Hepatocyte (in vitro differentiated cells): Measurements from ENCODE around the gene F12. TPM values are rescaled to one million over a fixed set of nuclear protein-coding genes. Genes with fewer than 3 reads are reported as not detected.

Experiments used
- DNase-seq: peaks from one replicate; pipeline ENCODE4 v3.0.0-alpha.2; 2016; ENCODE audit warnings: low spot score
- H2AFZ ChIP-seq: fragments of 200-600 bp; sonication (generic); 2 replicates; pipeline ENCODE4 v1.6.0; 2016; ENCODE audit warnings: antibody characterized with exemption, mild to moderate bottlenecking
- H3K27ac ChIP-seq: fragments of 200-600 bp; sonication (generic); 2 replicates; pipeline ENCODE4 v1.5.1; 2016; ENCODE audit warnings: mild to moderate bottlenecking
- H3K27me3 ChIP-seq: fragments of 200-600 bp; sonication (generic); 2 replicates; pipeline ENCODE4 v1.6.1; 2016
- H3K36me3 ChIP-seq: fragments of 200-600 bp; sonication (generic); replicated peaks from 2 replicates; pipeline ENCODE4 v1.5.1; 2016; ENCODE audit warnings: low read depth; ENCODE audit not compliant: insufficient read depth
- H3K4me1 ChIP-seq: fragments of 200-600 bp; sonication (generic); 2 replicates; pipeline ENCODE4 v1.5.1; 2016; ENCODE audit warnings: mild to moderate bottlenecking, moderate library complexity; ENCODE audit not compliant: insufficient read depth
- H3K4me2 ChIP-seq: fragments of 200-600 bp; sonication (generic); 2 replicates; pipeline ENCODE4 v1.6.0; 2016
- H3K4me3 ChIP-seq: fragments of 200-600 bp; sonication (generic); 2 replicates; pipeline ENCODE4 v1.5.1; 2016; ENCODE audit warnings: mild to moderate bottlenecking
- H3K79me2 ChIP-seq: fragments of 200-600 bp; sonication (generic); 2 replicates; pipeline ENCODE4 v1.6.0; 2017; ENCODE audit warnings: mild to moderate bottlenecking
- H3K9me2 ChIP-seq: fragments of 200-600 bp; sonication (generic); replicated peaks from 2 replicates; pipeline ENCODE4 v1.6.0; 2017; ENCODE audit warnings: mild to moderate bottlenecking; ENCODE audit not compliant: insufficient read depth
- H3K9me3 ChIP-seq: fragments of 200-600 bp; sonication (generic); 2 replicates; pipeline ENCODE4 v1.5.1; 2016; ENCODE audit warnings: low read depth, mild to moderate bottlenecking
- H4K20me1 ChIP-seq: fragments of 200-600 bp; sonication (generic); 2 replicates; pipeline ENCODE4 v1.6.0; 2016; ENCODE audit warnings: mild to moderate bottlenecking; ENCODE audit not compliant: insufficient read depth, poor library complexity, severe bottlenecking
- EZH2 ChIP-seq: fragments of 200-600 bp; sonication (generic); IDR thresholded peaks from 2 replicates; pipeline ENCODE4 v1.6.1; 2016; ENCODE audit warnings: antibody characterized with exemption, mild to moderate bottlenecking, borderline replicate concordance
- EZH2phosphoT487 ChIP-seq: fragments of 200-600 bp; sonication (generic); IDR thresholded peaks from one replicate; pipeline ENCODE4 v1.6.1; 2018; ENCODE audit warnings: antibody characterized with exemption, mild to moderate bottlenecking, low read depth, moderate library complexity; ENCODE audit not compliant: unreplicated experiment, severe bottlenecking
- WGBS: methylation state at CpG from one replicate; pipeline ENCODE4 v1.1.6; 2016; ENCODE audit warnings: low lambda C conversion rate; ENCODE audit errors: missing lambda C conversion rate; 5-methylcytosine and 5-hydroxymethylcytosine counted together
- polyA plus RNA-seq: library from polyadenylated mRNA; unstranded; fragments of >200 nt; fragmentation: Nextera tagmentation; extraction: Ambion mirVana; gene quantifications from 2 replicates; pipeline ENCODE4 v1.2.1, GENCODE V29; 2016
- total RNA-seq: library from RNA; depleted of rRNA; stranded (reverse); fragments of >200 nt; gene quantifications from 2 replicates; pipeline ENCODE4 v1.2.3, GENCODE V29; 2014
- TF ChIP-seq, protein P1 (sequence below): fragments of 200-600 bp; sonication (generic); IDR thresholded peaks from 2 replicates; pipeline ENCODE4 v1.5.1; 2016; ENCODE audit warnings: antibody characterized with exemption, mild to moderate bottlenecking; ENCODE audit not compliant: poor library complexity

Gene F12
- total and polyA plus RNA-seq, 2 experiments from 2014 or later: 18.2 to 46.6 TPM

DNA sequence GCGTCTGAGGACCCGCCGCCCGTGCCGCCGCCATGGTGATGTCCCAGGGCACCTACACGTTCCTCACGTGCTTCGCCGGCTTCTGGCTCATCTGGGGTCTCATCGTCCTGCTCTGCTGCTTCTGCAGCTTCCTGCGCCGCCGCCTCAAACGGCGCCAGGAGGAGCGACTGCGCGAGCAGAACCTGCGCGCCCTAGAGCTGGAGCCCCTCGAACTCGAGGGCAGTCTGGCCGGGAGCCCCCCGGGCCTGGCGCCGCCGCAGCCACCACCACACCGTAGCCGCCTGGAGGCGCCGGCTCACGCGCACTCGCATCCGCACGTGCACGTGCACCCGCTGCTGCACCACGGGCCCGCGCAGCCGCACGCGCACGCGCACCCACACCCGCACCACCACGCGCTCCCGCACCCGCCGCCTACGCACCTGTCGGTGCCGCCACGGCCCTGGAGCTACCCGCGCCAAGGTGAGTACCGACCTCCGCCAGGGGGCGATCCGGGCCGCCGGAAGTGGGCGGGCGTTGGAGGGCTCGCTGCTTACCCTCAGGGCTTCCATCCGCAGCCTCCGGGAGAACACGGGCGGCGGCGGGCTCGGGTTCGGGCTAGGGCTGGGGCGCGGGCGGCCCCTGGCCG is 45.8 kb upstream of the F12 start:
- TF ChIP-seq, protein P1, sequence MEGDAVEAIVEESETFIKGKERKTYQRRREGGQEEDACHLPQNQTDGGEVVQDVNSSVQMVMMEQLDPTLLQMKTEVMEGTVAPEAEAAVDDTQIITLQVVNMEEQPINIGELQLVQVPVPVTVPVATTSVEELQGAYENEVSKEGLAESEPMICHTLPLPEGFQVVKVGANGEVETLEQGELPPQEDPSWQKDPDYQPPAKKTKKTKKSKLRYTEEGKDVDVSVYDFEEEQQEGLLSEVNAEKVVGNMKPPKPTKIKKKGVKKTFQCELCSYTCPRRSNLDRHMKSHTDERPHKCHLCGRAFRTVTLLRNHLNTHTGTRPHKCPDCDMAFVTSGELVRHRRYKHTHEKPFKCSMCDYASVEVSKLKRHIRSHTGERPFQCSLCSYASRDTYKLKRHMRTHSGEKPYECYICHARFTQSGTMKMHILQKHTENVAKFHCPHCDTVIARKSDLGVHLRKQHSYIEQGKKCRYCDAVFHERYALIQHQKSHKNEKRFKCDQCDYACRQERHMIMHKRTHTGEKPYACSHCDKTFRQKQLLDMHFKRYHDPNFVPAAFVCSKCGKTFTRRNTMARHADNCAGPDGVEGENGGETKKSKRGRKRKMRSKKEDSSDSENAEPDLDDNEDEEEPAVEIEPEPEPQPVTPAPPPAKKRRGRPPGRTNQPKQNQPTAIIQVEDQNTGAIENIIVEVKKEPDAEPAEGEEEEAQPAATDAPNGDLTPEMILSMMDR: peak; percentile 65
- TF ChIP-seq EZH2 (no peak), EZH2phosphoT487 (no peak)
- peaks cover 16% of the 10 kb centered on the region for H3K4me1 ChIP-seq
- no peaks in the 10 kb centered on the region for H3K79me2 ChIP-seq
- peak overlapping the region; percentile 82 for H2AFZ ChIP-seq
- peak overlapping the region; percentile 62 for H3K4me3 ChIP-seq
- no peaks in the 10 kb centered on the region for H3K36me3 ChIP-seq
- H3K9me3 ChIP-seq: no peaks in the 10 kb centered on the region
- H3K27ac ChIP-seq: peak overlapping the region; percentile 95
- H3K4me2 ChIP-seq: peak overlapping the region; percentile 97
- peaks cover 17% of the 10 kb centered on the region for H4K20me1 ChIP-seq
- WGBS: 1% methylated on average over 50 of the region's 80 CpGs
- no peaks in the 10 kb centered on the region for H3K27me3 ChIP-seq
- no peaks in the 10 kb centered on the region for H3K9me2 ChIP-seq
- DNase-seq: peak; percentile 94

DNA sequence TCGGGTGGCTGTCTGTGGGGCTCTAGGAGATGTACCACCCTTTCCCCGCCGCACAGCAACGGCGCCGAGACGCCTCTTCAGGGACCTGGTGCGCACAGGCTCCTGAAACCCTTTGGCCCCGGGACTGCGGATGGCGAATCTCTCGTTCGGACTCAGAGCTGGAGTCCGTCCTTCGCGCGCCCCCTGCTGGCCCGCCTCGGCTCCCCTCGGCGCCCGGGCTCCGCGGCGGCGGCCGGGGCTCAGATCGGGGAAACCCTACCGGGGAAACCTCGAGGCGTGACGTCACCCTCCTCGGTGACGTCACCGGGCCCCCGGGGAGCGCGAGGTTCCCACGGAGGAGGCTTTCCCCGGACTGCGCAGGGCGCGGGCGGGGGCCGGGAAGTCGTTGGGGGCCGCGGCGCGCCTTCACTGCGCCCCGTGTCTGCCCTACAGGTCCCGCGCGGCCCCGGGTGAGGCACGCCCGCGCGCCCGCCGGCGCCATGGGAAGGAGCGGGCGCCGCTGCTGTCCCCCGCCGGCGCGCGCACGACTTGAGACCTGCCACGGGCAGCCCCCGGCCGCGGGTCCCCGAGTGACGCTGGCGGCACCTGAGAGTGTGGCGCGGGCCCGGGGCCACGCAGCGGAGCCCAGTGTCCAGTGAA is 45.2 kb upstream of the F12 start:
- Histone ChIP-seq H3K36me3 (no peaks in the 10 kb centered on the region), H3K4me3 (peak overlapping the region; percentile 62), H3K9me3 (no peaks in the 10 kb centered on the region), H3K27ac (peak overlapping the region; percentile 95), H3K9me2 (no peaks in the 10 kb centered on the region), H3K4me2 (peak overlapping the region; percentile 97), H2AFZ (peak overlapping the region; percentile 59), H3K79me2 (no peaks in the 10 kb centered on the region), H3K4me1 (peaks cover 16% of the 10 kb centered on the region), H3K27me3 (no peaks in the 10 kb centered on the region), H4K20me1 (peaks cover 14% of the 10 kb centered on the region)
- DNase-seq: peak; percentile 96
- WGBS: 2% methylated on average over 56 of the region's 84 CpGs
- TF ChIP-seq, protein P1: peak; percentile 98
- TF ChIP-seq EZH2: no peak

DNA sequence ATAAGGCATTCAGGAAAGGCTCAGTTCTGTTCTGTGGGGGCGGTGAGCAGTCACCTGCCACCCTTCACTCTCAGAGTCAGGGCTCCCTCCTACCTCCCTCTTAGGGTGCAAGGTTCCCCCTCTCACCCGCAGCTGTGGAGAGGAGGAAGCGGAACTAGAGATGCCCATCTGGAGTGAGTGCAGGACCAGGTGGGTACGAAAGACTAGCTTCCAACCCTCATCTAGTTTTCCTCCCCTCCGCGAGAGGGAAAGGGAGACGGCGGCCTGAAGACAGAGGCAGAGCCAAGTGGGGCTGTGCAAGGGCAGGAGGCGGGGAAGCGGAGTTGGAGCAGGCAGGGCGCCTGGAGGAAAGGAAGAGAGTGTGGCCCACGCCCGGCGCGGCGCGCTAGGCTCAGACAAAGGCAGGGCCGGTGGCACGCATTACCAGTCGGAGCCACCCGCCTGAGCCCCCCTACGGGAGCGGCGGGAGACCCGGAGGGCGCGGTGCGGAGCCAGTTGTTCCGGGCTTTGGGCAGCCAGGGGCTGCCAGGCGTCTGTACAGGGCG is 44.6 kb upstream of the F12 start:
- no peaks in the 10 kb centered on the region for H3K9me3 ChIP-seq
- H3K27me3 ChIP-seq: no peaks in the 10 kb centered on the region
- peak overlapping the region; percentile 56 for H2AFZ ChIP-seq
- no peaks in the 10 kb centered on the region for H3K36me3 ChIP-seq
- H3K79me2 ChIP-seq: no peaks in the 10 kb centered on the region
- H3K9me2 ChIP-seq: no peaks in the 10 kb centered on the region
- peaks cover 14% of the 10 kb centered on the region for H4K20me1 ChIP-seq
- DNase-seq: peak; percentile 61
- H3K4me1 ChIP-seq: peaks cover 16% of the 10 kb centered on the region
- 15% methylated on average over 29 of the region's 31 CpGs for WGBS
- peak overlapping the region; percentile 97 for H3K4me2 ChIP-seq
- TF ChIP-seq EZH2: no peak
- TF ChIP-seq, protein P1: no peak
- TF ChIP-seq EZH2phosphoT487: no peak
- peak overlapping the region; percentile 54 for H3K27ac ChIP-seq
- no peak overlapping the region for H3K4me3 ChIP-seq
